ENCODE results near the gene LRRC57.

The LRRC57 gene

GRCh38 chr15:42548249-42549031, at the start of gene LRRC57, which contains the start of gene HAUS2:
Gene LRRC57, minus strand, starts transcription at chr15:42548793. Its CDS starts 359 bp downstream, at chr15:42548434.
Gene HAUS2, plus strand, starts transcription at chr15:42548838. Its CDS starts 35 bp downstream, at chr15:42548873.
- H3K4me1 Mint-ChIP-seq, result peaks cover 32% of the 10 kb centered on the region
- peaks cover 9% of the 10 kb centered on the region for H3K36me3 Mint-ChIP-seq (ENCODE audit: low read depth)
- no peaks in the 10 kb centered on the region for H3K9me3 Mint-ChIP-seq
- peak; percentile 95 for DNase-seq
- H3K4me3 Mint-ChIP-seq, result peak within 1 kb of the TSS; percentile 94
- peaks cover 2% of the 10 kb centered on the region for H3K27me3 Mint-ChIP-seq (ENCODE audit: low read depth, poor library complexity)
- H3K27ac Mint-ChIP-seq, result peak within 1 kb of the TSS; percentile 96
- TF ChIP-seq CTCF (IDR thresholded peaks at IDR 0.05), result no peak

GRCh38 chr15:42595626-42596240, 47.1 kb upstream of the LRRC57 start:
- no peak for DNase-seq
- Mint-ChIP-seq H3K36me3 (ENCODE audit: low read depth) (peaks cover 34% of the 10 kb centered on the region), H3K4me3 (no peak overlapping the region), H3K4me1 (peaks cover under 1% of the 10 kb centered on the region), H3K27ac (no peak overlapping the region), H3K9me3 (peaks cover 15% of the 10 kb centered on the region), H3K27me3 (ENCODE audit: low read depth, poor library complexity) (peaks cover 2% of the 10 kb centered on the region)
- no peak for TF ChIP-seq CTCF (IDR thresholded peaks at IDR 0.05)

- peaks cover 2% of the 10 kb centered on the region for H3K27me3 Mint-ChIP-seq (ENCODE audit: low read depth, poor library complexity)
- peaks cover 3% of the 10 kb centered on the region for H3K9me3 Mint-ChIP-seq
- H3K4me3 Mint-ChIP-seq, result no peak overlapping the region
- DNase-seq, result no peak
- peaks cover 7% of the 10 kb centered on the region for H3K4me1 Mint-ChIP-seq
- TF ChIP-seq CTCF (IDR thresholded peaks at IDR 0.05), result no peak
- peaks cover 29% of the 10 kb centered on the region for H3K36me3 Mint-ChIP-seq (ENCODE audit: low read depth)
- H3K27ac Mint-ChIP-seq, result no peak overlapping the region
Measured at GRCh38 chr15:42594095-42594494, 45.5 kb upstream of the LRRC57 start.

- peaks cover 7% of the 10 kb centered on the region for H3K4me1 Mint-ChIP-seq
- H3K9me3 Mint-ChIP-seq, result peaks cover 3% of the 10 kb centered on the region
- H3K27me3 Mint-ChIP-seq (ENCODE audit: low read depth, poor library complexity), result peaks cover 2% of the 10 kb centered on the region
- no peak overlapping the region for H3K27ac Mint-ChIP-seq
- no peak overlapping the region for H3K4me3 Mint-ChIP-seq
- TF ChIP-seq CTCF (IDR thresholded peaks at IDR 0.05), result no peak
- H3K36me3 Mint-ChIP-seq (ENCODE audit: low read depth), result peaks cover 32% of the 10 kb centered on the region
- no peak for DNase-seq
Measured at GRCh38 chr15:42593143-42593542, 44.5 kb upstream of the LRRC57 start.

- peaks cover 2% of the 10 kb centered on the region for H3K27me3 Mint-ChIP-seq (ENCODE audit: low read depth, poor library complexity)
- no peak overlapping the region for H3K27ac Mint-ChIP-seq
- peaks cover 7% of the 10 kb centered on the region for H3K4me1 Mint-ChIP-seq
- no peak for DNase-seq
- no peak overlapping the region for H3K4me3 Mint-ChIP-seq
- peaks cover 36% of the 10 kb centered on the region for H3K36me3 Mint-ChIP-seq (ENCODE audit: low read depth)
- no peak for TF ChIP-seq CTCF (IDR thresholded peaks at IDR 0.05)
- H3K9me3 Mint-ChIP-seq, result peaks cover 2% of the 10 kb centered on the region
Measured at GRCh38 chr15:42592716-42593115, 44.1 kb upstream of the LRRC57 start.
